ENCODE measurements around the gene GRM8.
A peak's percentile ranks its signal among the peaks of the same experiment; 100 is the strongest.

GRM8 gene

GRCh38 chr7:126578338-126578737 is 674.4 kb downstream of the GRM8 start:
- no peak for TF ChIP-seq CTCF (IDR thresholded peaks at IDR 0.05; ENCODE audit: extremely low read depth, missing control alignments)
- no peak for DNase-seq (ENCODE audit: low spot score)

GRCh38 chr7:126574276-126575250 is 678.2 kb downstream of the GRM8 start:
- no peak for TF ChIP-seq CTCF (IDR thresholded peaks at IDR 0.05; ENCODE audit: extremely low read depth, missing control alignments)
- no peak for DNase-seq (ENCODE audit: low spot score)

GRCh38 chr7:126570845-126571244 is 681.9 kb downstream of the GRM8 start:
- TF ChIP-seq CTCF (IDR thresholded peaks at IDR 0.05; ENCODE audit: extremely low read depth, missing control alignments): no peak
- no peak for DNase-seq (ENCODE audit: low spot score)

- no peak for TF ChIP-seq CTCF (IDR thresholded peaks at IDR 0.05; ENCODE audit: extremely low read depth, missing control alignments)
These were observed 683.3 kb downstream of the GRM8 start for GRCh38 chr7:126569402-126569801.

GRCh38 chr7:126557271-126557670 is 695.5 kb downstream of the GRM8 start:
- TF ChIP-seq CTCF (IDR thresholded peaks at IDR 0.05; ENCODE audit: extremely low read depth, missing control alignments): no peak
- peak; percentile 6 for DNase-seq (ENCODE audit: low spot score)

More at GRCh38 chr7:126569402-126569801, 683.3 kb downstream of the GRM8 start:
- no peak for DNase-seq (ENCODE audit: low spot score)

GRCh38 chr7:126541406-126541805 is 711.3 kb downstream of the GRM8 start:
- DNase-seq (ENCODE audit: low spot score): no peak
- TF ChIP-seq CTCF (IDR thresholded peaks at IDR 0.05; ENCODE audit: extremely low read depth, missing control alignments): no peak

- TF ChIP-seq CTCF (IDR thresholded peaks at IDR 0.05; ENCODE audit: extremely low read depth, missing control alignments): no peak
- no peak for DNase-seq (ENCODE audit: low spot score)
These were observed 717.6 kb downstream of the GRM8 start for GRCh38 chr7:126535176-126535575.
